Measurements from ENCODE around the gene IQCM.

Gene IQCM

GRCh38 chr4:149799546-149799945, 16.1 kb downstream of the IQCM start:
- Histone ChIP-seq H3K9ac (ENCODE audit: low read depth, low read length) (no peak overlapping the region), H3K27me3 (ENCODE audit: control insufficient read depth, insufficient read depth, low read length) (no peaks in the 10 kb centered on the region), H3K9me3 (ENCODE audit: control insufficient read depth, insufficient read depth, low read length) (no peaks in the 10 kb centered on the region), H3K36me3 (ENCODE audit: control insufficient read depth, insufficient read depth, low read length) (no peaks in the 10 kb centered on the region), H3K4me1 (ENCODE audit: control insufficient read depth, insufficient read depth, low read length) (no peaks in the 10 kb centered on the region), H3K4me3 (ENCODE audit: low read depth, low read length) (no peak overlapping the region)

DNA sequence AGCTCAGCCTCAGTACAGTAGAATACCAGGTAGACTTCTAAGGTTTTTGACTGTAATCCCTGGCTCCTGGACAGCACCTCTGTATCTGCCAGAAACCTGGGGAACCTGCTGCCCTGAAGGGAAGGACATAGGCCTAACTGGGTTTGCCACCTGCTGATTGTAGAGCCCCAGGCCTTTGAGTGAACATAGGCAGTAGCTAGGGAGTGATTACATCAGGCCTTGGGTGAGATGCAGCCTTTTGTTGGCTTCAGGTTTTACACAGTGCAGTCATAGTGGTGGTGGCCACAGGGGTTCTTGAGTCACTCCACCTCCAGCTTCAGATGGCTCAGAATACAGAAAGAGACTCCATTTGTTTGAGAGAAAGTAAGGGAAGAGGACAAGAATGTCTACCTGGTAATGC, 19.3 kb downstream of the IQCM start:
- H3K9ac ChIP-seq (ENCODE audit: low read depth, low read length), result no peak overlapping the region
- no peaks in the 10 kb centered on the region for H3K9me3 ChIP-seq (ENCODE audit: control insufficient read depth, insufficient read depth, low read length)
- H3K4me1 ChIP-seq (ENCODE audit: control insufficient read depth, insufficient read depth, low read length), result no peaks in the 10 kb centered on the region
- no peak overlapping the region for H3K4me3 ChIP-seq (ENCODE audit: low read depth, low read length)
- H3K36me3 ChIP-seq (ENCODE audit: control insufficient read depth, insufficient read depth, low read length), result no peaks in the 10 kb centered on the region
- no peaks in the 10 kb centered on the region for H3K27me3 ChIP-seq (ENCODE audit: control insufficient read depth, insufficient read depth, low read length)

DNA sequence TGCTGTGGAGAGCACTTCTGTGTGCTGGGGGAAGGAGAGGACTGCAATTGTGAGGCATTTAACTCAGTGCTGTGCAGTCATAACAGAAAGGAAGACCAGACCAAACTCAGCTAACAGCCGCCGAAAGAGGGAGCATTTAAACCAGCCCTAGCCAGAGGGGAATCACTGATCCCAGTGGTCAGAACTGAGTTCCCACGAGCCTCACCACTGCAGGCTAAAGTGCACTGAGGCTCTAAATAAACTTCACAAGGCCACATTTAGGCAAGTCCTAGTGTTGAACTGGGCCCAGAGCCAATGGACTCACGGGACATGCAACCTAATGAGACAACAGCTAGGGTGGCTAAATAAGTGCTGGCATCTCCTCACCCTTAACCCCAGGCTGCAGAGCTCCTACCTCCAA, 20.4 kb downstream of the IQCM start:
- no peaks in the 10 kb centered on the region for H3K27me3 ChIP-seq (ENCODE audit: control insufficient read depth, insufficient read depth, low read length)
- no peak overlapping the region for H3K9ac ChIP-seq (ENCODE audit: low read depth, low read length)
- H3K4me1 ChIP-seq (ENCODE audit: control insufficient read depth, insufficient read depth, low read length), result no peaks in the 10 kb centered on the region
- H3K4me3 ChIP-seq (ENCODE audit: low read depth, low read length), result no peak overlapping the region
- no peaks in the 10 kb centered on the region for H3K36me3 ChIP-seq (ENCODE audit: control insufficient read depth, insufficient read depth, low read length)
- no peaks in the 10 kb centered on the region for H3K9me3 ChIP-seq (ENCODE audit: control insufficient read depth, insufficient read depth, low read length)

GRCh38 chr4:149794352-149794751, 21.3 kb downstream of the IQCM start:
- H3K9ac ChIP-seq (ENCODE audit: low read depth, low read length), result no peak overlapping the region
- H3K27me3 ChIP-seq (ENCODE audit: control insufficient read depth, insufficient read depth, low read length), result no peaks in the 10 kb centered on the region
- no peak overlapping the region for H3K4me3 ChIP-seq (ENCODE audit: low read depth, low read length)
- no peaks in the 10 kb centered on the region for H3K36me3 ChIP-seq (ENCODE audit: control insufficient read depth, insufficient read depth, low read length)
- no peaks in the 10 kb centered on the region for H3K4me1 ChIP-seq (ENCODE audit: control insufficient read depth, insufficient read depth, low read length)
- H3K9me3 ChIP-seq (ENCODE audit: control insufficient read depth, insufficient read depth, low read length), result no peaks in the 10 kb centered on the region

- no peaks in the 10 kb centered on the region for H3K36me3 ChIP-seq (ENCODE audit: control insufficient read depth, insufficient read depth, low read length)
- no peaks in the 10 kb centered on the region for H3K4me1 ChIP-seq (ENCODE audit: control insufficient read depth, insufficient read depth, low read length)
- no peak overlapping the region for H3K9ac ChIP-seq (ENCODE audit: low read depth, low read length)
- no peak overlapping the region for H3K4me3 ChIP-seq (ENCODE audit: low read depth, low read length)
- no peaks in the 10 kb centered on the region for H3K27me3 ChIP-seq (ENCODE audit: control insufficient read depth, insufficient read depth, low read length)
- H3K9me3 ChIP-seq (ENCODE audit: control insufficient read depth, insufficient read depth, low read length), result no peaks in the 10 kb centered on the region
Observed at GRCh38 chr4:149793459-149793858, 22.2 kb downstream of the IQCM start.

DNA sequence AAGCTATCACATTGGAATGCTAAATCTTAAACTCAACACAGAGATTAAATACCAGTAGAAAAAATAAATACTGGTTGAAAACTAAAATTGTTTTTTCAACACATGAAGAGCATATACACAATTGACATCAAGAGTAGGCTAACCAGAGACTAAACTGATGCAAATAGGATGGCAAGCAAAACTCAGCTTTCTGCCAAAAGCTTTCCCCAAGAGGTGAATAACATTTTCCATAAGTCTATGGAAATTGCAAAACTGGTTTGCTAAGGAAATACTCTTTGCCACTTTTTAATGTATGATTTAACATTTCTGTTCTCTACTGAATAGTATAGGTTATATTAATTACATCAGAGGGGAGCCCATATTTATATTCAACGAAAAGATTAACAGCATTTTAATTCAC, 23.8 kb downstream of the IQCM start:
- Histone ChIP-seq H3K9me3 (ENCODE audit: control insufficient read depth, insufficient read depth, low read length) (no peaks in the 10 kb centered on the region), H3K9ac (ENCODE audit: low read depth, low read length) (no peak overlapping the region), H3K27me3 (ENCODE audit: control insufficient read depth, insufficient read depth, low read length) (no peaks in the 10 kb centered on the region), H3K4me1 (ENCODE audit: control insufficient read depth, insufficient read depth, low read length) (no peaks in the 10 kb centered on the region), H3K4me3 (ENCODE audit: low read depth, low read length) (no peak overlapping the region), H3K36me3 (ENCODE audit: control insufficient read depth, insufficient read depth, low read length) (no peaks in the 10 kb centered on the region)

GRCh38 chr4:149790172-149790907, 25.3 kb downstream of the IQCM start:
- Histone ChIP-seq H3K9me3 (ENCODE audit: control insufficient read depth, insufficient read depth, low read length) (no peaks in the 10 kb centered on the region), H3K4me3 (ENCODE audit: low read depth, low read length) (no peak overlapping the region), H3K9ac (ENCODE audit: low read depth, low read length) (no peak overlapping the region), H3K36me3 (ENCODE audit: control insufficient read depth, insufficient read depth, low read length) (no peaks in the 10 kb centered on the region), H3K4me1 (ENCODE audit: control insufficient read depth, insufficient read depth, low read length) (no peaks in the 10 kb centered on the region), H3K27me3 (ENCODE audit: control insufficient read depth, insufficient read depth, low read length) (no peaks in the 10 kb centered on the region)

- Histone ChIP-seq H3K27me3 (ENCODE audit: control insufficient read depth, insufficient read depth, low read length) (no peaks in the 10 kb centered on the region), H3K4me1 (ENCODE audit: control insufficient read depth, insufficient read depth, low read length) (no peaks in the 10 kb centered on the region), H3K9ac (ENCODE audit: low read depth, low read length) (no peak overlapping the region), H3K9me3 (ENCODE audit: control insufficient read depth, insufficient read depth, low read length) (no peaks in the 10 kb centered on the region), H3K36me3 (ENCODE audit: control insufficient read depth, insufficient read depth, low read length) (no peaks in the 10 kb centered on the region), H3K4me3 (ENCODE audit: low read depth, low read length) (no peak overlapping the region)
Observed at GRCh38 chr4:149788300-149788699, 27.3 kb downstream of the IQCM start.

DNA sequence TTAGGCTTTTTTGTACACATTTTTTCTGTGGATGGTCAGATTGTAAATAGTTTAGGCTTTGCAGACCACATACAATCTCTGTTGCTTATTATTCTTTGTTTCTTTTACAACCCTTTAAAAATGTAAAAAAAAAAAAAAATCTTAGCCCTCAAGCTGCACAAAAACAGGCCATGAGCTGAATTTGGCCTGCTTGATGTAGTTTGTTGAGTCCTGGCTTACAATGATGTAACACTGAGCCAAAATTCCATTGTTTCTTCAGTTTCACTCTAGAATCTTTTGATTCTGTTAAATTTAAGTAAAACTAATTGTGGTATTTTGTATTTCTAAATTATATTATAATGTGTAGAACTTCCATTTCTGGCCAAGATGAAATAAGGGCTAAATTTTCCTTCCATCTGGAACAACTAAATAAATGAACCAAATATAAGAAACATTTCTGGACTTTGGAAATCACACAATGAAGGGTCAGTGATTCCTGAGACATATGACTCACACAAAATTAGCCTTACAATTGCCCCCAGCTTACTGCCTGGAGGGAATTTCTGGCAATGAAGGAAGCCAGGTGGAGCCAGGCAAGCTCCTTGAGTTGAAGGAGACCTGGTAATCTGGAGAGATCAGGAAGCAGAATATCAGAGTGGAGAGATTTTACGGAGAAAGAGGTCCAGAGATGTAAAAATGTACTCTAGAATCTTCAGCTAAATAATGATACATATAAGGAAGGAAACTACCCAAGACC, 29.8 kb downstream of the IQCM start:
- Histone ChIP-seq H3K4me3 (ENCODE audit: low read depth, low read length) (no peak overlapping the region), H3K4me1 (ENCODE audit: control insufficient read depth, insufficient read depth, low read length) (no peaks in the 10 kb centered on the region), H3K36me3 (ENCODE audit: control insufficient read depth, insufficient read depth, low read length) (no peaks in the 10 kb centered on the region), H3K9me3 (ENCODE audit: control insufficient read depth, insufficient read depth, low read length) (no peaks in the 10 kb centered on the region), H3K9ac (ENCODE audit: low read depth, low read length) (no peak overlapping the region), H3K27me3 (ENCODE audit: control insufficient read depth, insufficient read depth, low read length) (no peaks in the 10 kb centered on the region)

DNA sequence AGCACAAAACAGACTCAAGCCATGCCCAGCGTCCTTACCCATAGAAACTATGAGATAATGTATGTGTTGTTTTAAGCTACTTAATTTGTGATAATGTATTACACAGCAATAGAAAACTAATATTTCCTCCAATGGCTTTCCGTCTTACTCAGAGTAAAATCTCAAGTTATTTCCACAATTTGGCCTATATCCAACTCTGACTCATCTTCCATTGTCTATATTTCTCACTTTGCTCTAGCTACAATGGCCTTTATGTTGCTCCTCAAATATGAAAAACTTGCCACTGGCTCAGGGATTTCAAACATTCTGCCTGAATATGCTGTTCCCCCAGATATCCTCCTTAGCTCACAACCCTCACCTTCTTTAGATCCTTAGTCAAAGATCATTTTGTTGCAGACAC, 31.6 kb downstream of the IQCM start:
- Histone ChIP-seq H3K4me1 (ENCODE audit: control insufficient read depth, insufficient read depth, low read length) (no peaks in the 10 kb centered on the region), H3K9me3 (ENCODE audit: control insufficient read depth, insufficient read depth, low read length) (no peaks in the 10 kb centered on the region), H3K4me3 (ENCODE audit: low read depth, low read length) (no peak overlapping the region), H3K27me3 (ENCODE audit: control insufficient read depth, insufficient read depth, low read length) (no peaks in the 10 kb centered on the region), H3K36me3 (ENCODE audit: control insufficient read depth, insufficient read depth, low read length) (no peaks in the 10 kb centered on the region), H3K9ac (ENCODE audit: low read depth, low read length) (no peak overlapping the region)

GRCh38 chr4:149781150-149781549, 34.5 kb downstream of the IQCM start:
- no peaks in the 10 kb centered on the region for H3K9me3 ChIP-seq (ENCODE audit: control insufficient read depth, insufficient read depth, low read length)
- H3K4me3 ChIP-seq (ENCODE audit: low read depth, low read length), result no peak overlapping the region
- no peaks in the 10 kb centered on the region for H3K36me3 ChIP-seq (ENCODE audit: control insufficient read depth, insufficient read depth, low read length)
- no peak overlapping the region for H3K9ac ChIP-seq (ENCODE audit: low read depth, low read length)
- H3K27me3 ChIP-seq (ENCODE audit: control insufficient read depth, insufficient read depth, low read length), result no peaks in the 10 kb centered on the region
- no peaks in the 10 kb centered on the region for H3K4me1 ChIP-seq (ENCODE audit: control insufficient read depth, insufficient read depth, low read length)

DNA sequence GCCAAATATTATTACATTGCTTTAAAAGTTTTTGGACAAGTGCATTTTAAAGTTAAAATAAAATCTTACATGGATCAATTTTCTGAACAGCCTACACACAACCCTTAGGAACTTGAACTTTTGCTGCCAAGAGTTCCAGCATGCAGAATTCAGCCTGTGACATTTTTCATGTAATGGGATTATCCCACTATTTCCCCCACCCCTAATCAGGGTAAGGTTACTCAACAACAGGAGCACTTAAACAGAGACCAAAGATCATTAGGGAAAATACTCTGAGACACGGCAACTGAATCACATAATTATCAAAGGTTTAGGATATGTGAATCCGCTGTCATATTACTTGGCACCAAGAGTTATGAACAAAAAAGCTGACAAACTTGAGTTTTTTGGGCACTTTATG, 47.2 kb downstream of the IQCM start:
- no peaks in the 10 kb centered on the region for H3K4me1 ChIP-seq (ENCODE audit: control insufficient read depth, insufficient read depth, low read length)
- H3K9me3 ChIP-seq (ENCODE audit: control insufficient read depth, insufficient read depth, low read length), result no peaks in the 10 kb centered on the region
- no peak overlapping the region for H3K4me3 ChIP-seq (ENCODE audit: low read depth, low read length)
- no peaks in the 10 kb centered on the region for H3K27me3 ChIP-seq (ENCODE audit: control insufficient read depth, insufficient read depth, low read length)
- H3K9ac ChIP-seq (ENCODE audit: low read depth, low read length), result no peak overlapping the region
- H3K36me3 ChIP-seq (ENCODE audit: control insufficient read depth, insufficient read depth, low read length), result no peaks in the 10 kb centered on the region
